HUES64 (cell line): ENCODE measurements around the gene PET117.

Experiments used
- H3K27ac ChIP-seq: 2 replicates; pipeline ENCODE4 v1.7.0; 2013; ENCODE audit warnings: low read depth, low read length, inconsistent platforms
- H3K27me3 ChIP-seq: 2 replicates; pipeline ENCODE4 v1.6.1; 2013; ENCODE audit warnings: mild to moderate bottlenecking, low read length; ENCODE audit not compliant: insufficient read depth
- H3K36me3 ChIP-seq: 2 replicates; pipeline ENCODE4 v1.6.1; 2013; ENCODE audit warnings: mild to moderate bottlenecking, low read length; ENCODE audit not compliant: insufficient read depth
- H3K4me1 ChIP-seq: 2 replicates; pipeline ENCODE4 v1.6.1; 2013; ENCODE audit warnings: mild to moderate bottlenecking, low read length, moderate library complexity; ENCODE audit not compliant: insufficient read depth
- H3K4me3 ChIP-seq: 2 replicates; pipeline ENCODE4 v1.5.1; 2013; ENCODE audit warnings: mild to moderate bottlenecking, low read length, moderate library complexity
- H3K9ac ChIP-seq: 2 replicates; pipeline ENCODE4 v1.6.1; 2013; ENCODE audit warnings: mild to moderate bottlenecking, low read depth, low read length
- H3K9me3 ChIP-seq: 2 replicates; pipeline ENCODE4 v1.6.1; 2013; ENCODE audit warnings: low read depth, low read length; ENCODE audit not compliant: insufficient read depth
- WGBS: fragments of 150-250, 120-280 bp; methylation state at CpG from one replicate; pipeline ENCODE4 v1.1.7; 2013; ENCODE audit warnings: missing lambda C conversion rate; 5-methylcytosine and 5-hydroxymethylcytosine counted together

PET117 gene

GRCh38 chr20:18190338-18191233 lies 52.9 kb downstream of the PET117 start:
- 76% methylated on average over 3 of the region's 3 CpGs for WGBS
- H3K9me3 ChIP-seq: no peaks in the 10 kb centered on the region

GRCh38 chr20:18191306-18191705 lies 53.6 kb downstream of the PET117 start:
- no peaks in the 10 kb centered on the region for H3K4me1 ChIP-seq
- WGBS: 90% methylated on average over 1 of the region's 1 CpG
- H3K4me3 ChIP-seq: no peak overlapping the region
- no peaks in the 10 kb centered on the region for H3K9me3 ChIP-seq
- no peak overlapping the region for H3K27ac ChIP-seq
- no peaks in the 10 kb centered on the region for H3K27me3 ChIP-seq
- H3K9ac ChIP-seq: no peak overlapping the region
- peaks cover 27% of the 10 kb centered on the region for H3K36me3 ChIP-seq

More at GRCh38 chr20:18190338-18191233, 52.9 kb downstream of the PET117 start:
- no peak overlapping the region for H3K9ac ChIP-seq
- no peaks in the 10 kb centered on the region for H3K27me3 ChIP-seq
- H3K27ac ChIP-seq: no peak overlapping the region
- no peaks in the 10 kb centered on the region for H3K4me1 ChIP-seq
- peaks cover 34% of the 10 kb centered on the region for H3K36me3 ChIP-seq
- H3K4me3 ChIP-seq: no peak overlapping the region
